Body of pancreas (tissue), 4 donors: ENCODE results near the gene ENTPD5.
A peak's percentile ranks its signal among the peaks of the same experiment; 100 is the strongest.

Experiments
- CTCF ChIP-seq, 7 experiments: fragments of 450-650 bp in 4 of 7; fragments of 200-600 bp in 3 of 7; sonication (generic) in 3 of 7; IDR thresholded peaks; one replicate each; pipeline ENCODE4 v1.5.1; 2016 to 2019; ENCODE audit warnings: antibody characterized with exemption in 7 of 7
- POLR2A ChIP-seq, 3 donors: fragments of 450-650 bp; IDR thresholded peaks; one replicate each; pipeline ENCODE4 v1.6.1; 2016; ENCODE audit warnings: antibody characterized with exemption in 3 of 3, mild to moderate bottlenecking in 2 of 3

GRCh38 chr14:73935666-73936065 is 83.4 kb downstream of the ENTPD5 start:
- TF ChIP-seq POLR2A (IDR thresholded peaks at IDR 0.05) (no peak), CTCF (IDR thresholded peaks at IDR 0.05) (peak in 4 of 7 experiments; percentile 22 to 46 (median 39))
